ENCODE results near the gene CERS6.

The CERS6 gene

DNA sequence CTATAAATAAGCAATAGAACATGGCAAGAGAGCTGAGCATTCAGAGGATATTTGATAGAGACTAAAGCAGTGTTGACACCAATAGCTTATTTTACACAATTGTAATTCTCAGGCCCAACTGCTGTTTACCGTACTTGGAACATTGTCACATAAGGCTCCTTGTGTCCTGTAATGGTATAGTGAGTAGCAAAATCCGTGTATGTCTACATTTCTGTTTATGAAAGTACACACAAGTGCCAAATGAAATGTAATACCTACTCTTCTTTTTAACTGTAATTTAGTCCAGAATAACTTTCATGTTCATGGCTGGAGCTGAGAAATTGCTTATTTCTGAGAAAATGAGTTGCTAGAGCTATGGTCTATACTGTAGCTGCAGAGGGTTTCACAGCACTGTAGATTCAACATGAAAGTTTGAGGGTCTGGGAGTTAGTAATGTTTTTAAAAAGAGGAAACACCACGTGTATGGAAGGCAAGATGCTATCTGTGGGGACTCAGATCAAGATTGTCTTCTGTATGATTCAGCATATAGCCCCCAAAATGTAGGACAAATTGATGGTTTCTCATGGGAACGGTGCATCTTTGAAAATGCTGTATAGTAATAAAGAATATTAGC is 236.2 kb downstream of the CERS6 start:
- DNase-seq (ENCODE audit: low read depth in 2 of 3, low spot score in 1 of 3), result no peak

DNA sequence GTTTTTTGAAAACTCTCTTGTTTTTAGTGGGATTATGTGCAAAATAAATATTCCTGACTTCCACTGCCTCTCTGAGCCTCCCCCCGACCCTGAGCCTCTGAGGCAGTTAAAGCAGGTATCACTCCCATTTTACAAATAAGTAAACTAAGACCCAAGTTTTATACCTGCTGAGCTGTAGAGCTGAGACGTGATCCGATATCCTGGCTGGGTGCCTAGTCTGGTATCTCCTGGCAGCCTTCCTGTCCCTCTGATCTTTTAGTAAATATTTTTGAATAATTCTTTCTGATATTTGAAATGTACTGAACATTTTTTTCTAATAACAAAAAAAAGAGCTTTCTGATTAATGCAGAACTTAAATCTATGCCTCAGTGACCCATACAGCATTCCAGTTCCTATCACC is 238.1 kb downstream of the CERS6 start:
- DNase-seq (ENCODE audit: low read depth in 2 of 3, low spot score in 1 of 3), result no peak

DNA sequence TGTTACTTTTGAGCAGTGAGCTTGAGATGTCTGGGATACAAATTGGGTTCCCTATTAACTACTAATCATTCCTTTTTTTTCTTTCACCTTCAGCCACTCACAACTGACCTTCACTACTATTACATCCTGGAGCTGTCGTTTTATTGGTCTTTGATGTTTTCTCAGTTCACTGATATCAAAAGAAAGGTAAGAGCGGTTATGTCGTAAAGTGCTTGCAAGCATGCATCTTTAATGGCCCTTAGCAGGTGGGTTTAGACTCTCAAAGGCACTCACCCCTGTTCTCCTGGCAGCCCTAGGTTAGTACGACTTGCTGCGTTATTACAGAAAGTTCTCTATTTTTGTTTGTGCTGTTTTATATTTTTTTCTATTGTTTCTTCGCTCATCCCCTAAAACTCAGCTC is 238.8 kb downstream of the CERS6 start:
- DNase-seq (ENCODE audit: low read depth in 2 of 3, low spot score in 1 of 3), result no peak

DNA sequence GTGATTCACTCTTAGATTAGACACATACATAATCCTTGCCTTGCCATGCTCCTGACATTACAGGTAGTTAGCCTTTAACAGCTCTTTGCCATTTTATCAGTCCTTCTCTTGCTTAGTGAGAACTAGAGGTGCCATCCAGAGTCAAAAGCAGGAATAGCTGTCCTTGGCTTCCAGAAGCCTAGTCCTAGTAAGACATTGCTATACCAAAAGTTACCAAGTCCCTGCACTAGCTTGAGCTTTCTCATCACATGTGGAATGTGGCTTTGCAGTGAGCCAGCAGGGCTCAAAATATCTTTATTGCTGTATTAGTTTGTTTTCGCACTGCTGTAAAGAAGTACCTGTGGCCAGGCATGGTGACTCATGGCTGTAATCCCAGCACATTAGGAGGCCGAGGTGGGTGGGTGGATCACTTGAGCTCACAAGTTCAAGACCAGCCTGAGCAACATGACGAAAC is 241.6 kb downstream of the CERS6 start:
- DNase-seq (ENCODE audit: low read depth in 2 of 3, low spot score in 1 of 3), result no peak

DNA sequence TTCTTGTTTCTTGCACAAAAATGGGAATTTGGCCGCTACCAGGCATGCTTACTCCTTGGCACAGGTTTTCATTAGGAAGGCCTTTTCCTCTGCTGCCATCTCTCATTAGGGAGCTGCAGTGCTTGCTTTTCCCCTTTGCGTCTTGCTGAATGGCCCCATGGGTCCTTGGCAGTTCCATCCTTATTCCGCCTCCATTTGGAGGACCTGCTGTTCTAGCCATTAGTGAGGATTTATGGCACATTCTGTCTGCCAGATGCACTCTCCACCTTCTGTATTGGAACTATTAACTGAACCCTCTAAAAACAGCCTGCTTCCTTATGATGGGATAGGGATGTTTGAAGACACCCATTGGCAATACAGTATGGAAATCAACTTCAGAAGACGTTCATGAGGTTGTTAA is 242.9 kb downstream of the CERS6 start:
- no peak for DNase-seq (ENCODE audit: low read depth in 2 of 3, low spot score in 1 of 3)

DNA sequence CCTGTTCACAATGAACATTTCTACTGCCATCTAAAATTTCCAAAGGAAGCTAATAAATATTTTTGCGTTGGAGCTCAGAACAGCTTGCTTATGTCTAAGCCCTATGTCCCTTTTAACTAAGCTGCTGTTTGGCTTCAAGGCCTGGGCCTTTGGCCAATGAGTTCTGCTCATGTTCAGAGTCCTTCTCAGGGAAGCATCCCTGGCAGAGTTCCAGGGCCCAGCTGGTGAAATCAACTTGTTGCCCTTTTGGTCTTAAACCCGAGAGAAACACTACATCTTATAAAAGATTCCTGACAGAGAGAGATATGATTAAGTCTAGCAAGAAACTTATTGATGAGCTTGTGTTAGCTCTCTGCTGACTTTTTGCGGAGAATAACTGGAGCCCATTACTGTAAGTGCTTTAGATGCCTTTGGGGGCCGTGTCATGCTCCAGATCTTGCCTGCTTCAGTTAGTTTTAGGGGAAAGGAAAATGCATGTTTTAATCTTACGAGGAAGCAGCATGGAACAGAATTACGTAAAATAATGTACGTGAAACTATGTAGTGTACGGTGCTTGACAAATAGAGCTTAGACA is 243.9 kb downstream of the CERS6 start:
- DNase-seq (ENCODE audit: low read depth in 2 of 3, low spot score in 1 of 3), result no peak

DNA sequence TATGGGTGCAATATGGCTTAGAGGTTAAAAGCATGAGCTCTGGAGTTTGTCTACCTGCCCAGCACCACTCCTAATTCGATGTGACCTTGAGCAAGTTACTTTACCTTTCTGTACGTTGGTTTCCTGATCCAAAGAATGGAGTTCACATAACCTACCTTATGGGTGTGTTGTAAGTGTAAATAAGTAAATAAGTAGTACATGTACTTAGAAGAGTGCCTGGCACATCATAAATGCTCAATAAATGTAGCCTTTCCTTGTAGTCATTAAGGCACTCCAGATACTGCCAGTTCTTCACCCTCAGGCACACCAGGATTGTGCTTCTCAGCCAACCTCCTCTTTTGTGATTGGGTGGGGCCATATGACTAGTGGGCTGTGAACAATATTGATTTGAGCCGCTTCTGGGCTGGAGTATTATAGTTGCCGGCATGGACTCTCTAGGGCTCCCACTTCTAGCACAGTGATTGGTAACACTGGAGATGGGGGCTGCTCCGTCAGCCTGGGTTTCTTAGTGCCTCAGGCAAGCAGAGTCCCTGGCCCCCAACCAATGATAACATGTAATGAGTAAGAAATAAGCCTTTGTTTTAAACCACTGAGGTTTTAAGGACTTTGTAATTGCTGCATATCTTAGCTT is 244.7 kb downstream of the CERS6 start:
- DNase-seq (ENCODE audit: low read depth in 2 of 3, low spot score in 1 of 3), result no peak

DNA sequence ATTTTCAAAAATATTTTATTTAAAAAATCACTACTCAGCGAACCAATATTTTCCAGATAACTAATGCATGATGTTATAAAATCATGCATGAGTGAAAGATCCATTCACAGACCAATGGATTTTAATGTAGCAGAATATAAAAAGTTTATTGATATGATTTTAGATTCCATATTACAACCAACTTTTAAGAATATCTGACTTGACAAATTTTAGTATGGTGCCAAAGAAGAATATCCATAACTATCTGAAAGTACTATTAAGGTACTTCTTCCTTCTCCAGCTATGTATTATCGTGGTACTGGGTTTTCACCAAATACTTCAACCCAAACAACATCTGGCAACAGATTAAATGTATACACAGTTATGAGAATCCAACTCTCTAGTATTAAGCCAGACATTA is 246.5 kb downstream of the CERS6 start:
- DNase-seq (ENCODE audit: low read depth in 2 of 3, low spot score in 1 of 3), result no peak

DNA sequence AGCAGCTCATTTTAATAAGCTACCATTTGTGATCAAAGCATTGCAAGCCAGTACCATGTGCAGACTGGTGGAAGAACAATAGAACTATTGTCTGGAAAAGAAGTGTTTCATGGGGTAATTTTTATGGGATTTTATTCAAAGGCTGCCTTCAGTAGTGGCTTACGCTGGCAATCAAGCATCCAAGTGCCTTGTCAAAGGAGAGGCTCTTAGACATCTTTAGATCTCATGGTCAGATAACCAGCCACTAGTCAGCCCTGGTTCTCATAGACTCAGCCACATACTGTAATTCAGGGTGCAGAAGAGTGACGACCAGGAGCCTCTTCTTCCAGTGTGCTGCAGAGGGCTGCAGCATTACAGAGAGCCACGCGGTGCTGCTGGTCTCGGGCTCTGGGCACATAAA is 247.9 kb downstream of the CERS6 start:
- DNase-seq (ENCODE audit: low read depth in 2 of 3, low spot score in 1 of 3), result no peak

DNA sequence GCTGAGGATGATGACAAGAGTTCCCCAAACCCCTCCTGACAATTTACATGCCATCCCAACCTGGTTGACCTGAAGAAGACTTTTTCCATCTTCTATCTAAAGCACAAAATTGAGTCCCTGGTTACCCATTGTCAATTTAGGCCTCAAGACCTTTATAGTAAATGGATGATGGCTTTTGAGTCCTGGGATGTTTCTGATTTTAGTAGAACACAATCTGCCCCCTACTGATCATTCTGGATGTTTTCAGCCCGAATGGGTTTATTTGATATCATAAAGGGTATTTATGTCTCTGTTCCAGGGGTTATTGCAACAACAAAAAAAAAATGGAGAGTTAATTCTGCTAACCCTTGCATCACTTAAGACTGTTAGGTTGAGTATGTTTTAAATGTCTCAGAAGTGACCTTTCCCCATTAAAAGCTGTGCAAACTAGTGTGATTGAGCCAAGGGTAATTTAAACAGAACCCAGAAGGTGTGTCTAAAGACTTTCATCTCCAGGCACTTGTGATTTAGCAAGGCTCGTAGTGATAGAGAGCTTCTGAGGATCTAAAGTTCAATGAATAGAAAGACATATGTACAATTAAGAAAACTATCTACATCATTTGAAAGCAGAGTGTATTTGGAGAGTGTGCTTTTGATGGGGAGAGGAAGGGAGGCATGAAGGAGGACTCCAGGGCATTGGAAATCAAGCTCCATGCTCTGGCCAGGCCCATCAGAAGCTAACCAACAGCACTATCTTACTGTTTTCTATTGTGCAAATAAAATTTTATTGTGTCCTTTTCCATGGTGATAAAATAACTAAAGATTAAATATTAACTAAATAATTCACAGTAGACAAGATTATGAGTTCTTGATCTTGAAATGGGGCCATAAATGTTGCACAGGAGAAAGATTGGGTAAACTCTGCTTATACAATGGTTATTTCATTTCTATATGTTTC is 249.7 kb downstream of the CERS6 start:
- DNase-seq (ENCODE audit: low read depth in 2 of 3, low spot score in 1 of 3), result no peak

DNA sequence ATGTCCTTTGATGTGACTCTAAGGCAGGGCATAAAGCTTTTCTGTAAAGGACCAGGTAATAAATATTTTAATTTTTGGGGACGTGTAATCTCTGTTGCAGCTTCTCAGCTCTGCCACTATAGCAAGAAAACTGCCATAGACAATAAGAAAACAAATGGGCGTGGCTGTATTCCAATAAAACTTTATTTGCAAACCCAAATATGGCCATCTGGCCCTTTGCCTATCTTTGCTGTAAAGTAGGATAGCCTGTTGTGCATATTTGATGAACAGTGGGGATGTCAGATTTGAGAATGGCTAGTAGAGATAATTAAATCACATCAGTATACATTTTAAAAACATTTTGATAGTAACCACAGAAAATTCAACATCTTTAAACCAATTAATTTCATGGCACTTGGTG is 250.7 kb downstream of the CERS6 start:
- no peak for DNase-seq (ENCODE audit: low read depth in 2 of 3, low spot score in 1 of 3)

DNA sequence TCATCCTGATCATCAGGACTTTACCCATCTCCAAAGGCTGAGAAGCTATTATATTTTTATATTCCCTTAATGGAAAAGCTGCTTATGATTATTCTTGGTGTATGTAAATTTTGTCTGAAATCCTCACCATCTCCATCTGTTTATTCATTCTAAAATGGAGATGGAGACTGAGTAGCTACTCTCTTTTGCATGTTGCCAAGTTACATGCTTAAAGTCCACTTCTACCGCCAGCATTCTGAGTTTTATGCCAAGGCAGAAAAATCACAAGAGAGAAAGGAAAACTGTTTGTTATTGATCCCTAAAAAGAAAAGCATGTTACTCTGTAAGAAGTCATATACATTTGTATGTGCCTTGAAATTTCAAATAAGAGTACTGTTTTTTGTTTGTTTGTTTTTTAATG is 252.0 kb downstream of the CERS6 start:
- no peak for DNase-seq (ENCODE audit: low read depth in 2 of 3, low spot score in 1 of 3)

DNA sequence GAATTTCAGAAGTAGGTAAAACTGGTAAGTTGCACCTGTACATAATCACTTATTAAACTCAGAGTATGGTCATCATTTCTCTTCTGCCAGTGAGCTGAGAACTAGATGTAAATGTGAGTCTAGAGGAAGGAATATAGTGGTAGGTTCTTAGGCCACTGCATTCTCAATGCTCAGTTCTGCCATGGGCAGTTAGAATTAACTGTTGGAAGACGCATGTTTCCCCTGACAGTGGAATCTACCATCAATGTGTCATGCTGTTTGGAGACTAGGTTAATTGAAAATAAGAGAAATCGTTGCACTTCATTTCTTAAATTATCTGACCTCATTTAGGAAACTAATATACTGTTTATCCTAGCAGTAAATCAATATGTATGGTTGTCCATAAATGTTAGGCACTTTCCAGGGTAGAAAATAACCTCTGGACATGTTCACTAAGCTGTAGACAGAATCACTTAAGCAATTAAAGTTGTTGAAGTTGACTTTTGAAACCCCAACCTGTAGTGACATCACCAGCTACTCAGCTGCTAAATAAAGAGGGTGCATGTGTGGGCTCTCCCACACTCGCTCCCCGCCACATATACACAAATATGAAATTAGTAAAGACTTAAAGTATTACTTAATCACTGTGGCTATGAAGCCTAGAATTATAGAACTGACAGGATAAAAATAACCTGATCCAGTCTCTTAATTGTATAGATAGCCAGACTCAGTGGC is 254.8 kb downstream of the CERS6 start:
- no peak for DNase-seq (ENCODE audit: low read depth in 2 of 3, low spot score in 1 of 3)

DNA sequence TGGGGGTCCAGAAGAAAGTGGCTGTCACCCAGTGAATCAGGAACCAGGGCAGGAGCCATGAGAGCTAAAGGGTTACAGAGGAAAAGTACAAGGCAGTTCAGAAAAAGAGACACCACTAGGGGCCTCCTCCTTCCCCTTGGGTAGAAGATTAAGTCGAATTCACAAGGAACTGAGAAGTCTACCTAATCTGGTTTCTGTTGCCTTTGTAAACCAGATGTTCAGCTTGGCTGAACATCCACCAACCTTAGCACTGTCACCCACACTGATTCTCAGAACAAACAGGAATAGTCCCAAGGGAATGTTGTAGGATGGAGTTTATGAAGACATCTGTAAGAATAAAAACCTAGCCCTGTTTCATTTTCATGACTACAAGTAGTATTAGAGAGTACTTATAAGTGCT is 256.0 kb downstream of the CERS6 start:
- DNase-seq (ENCODE audit: low read depth in 2 of 3, low spot score in 1 of 3), result no peak

DNA sequence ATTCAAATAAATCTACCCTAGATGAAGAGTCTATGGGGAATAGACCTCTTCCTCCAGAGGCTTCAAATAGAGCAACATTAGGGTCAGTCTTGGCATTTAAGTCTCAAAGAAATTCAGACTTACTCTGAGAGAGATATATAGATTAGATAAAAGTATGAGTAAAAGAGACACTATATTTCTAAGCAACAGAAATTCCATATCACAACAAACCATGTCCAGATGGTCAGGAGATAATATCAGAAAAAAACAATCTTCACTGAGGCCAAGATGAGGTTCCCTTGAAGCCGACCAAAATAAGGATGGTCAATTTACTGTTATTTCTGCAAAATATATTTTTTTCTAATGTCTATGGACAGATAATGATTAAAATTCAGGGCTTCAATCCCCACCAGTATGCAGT is 257.3 kb downstream of the CERS6 start:
- DNase-seq (ENCODE audit: low read depth in 2 of 3, low spot score in 1 of 3), result no peak

DNA sequence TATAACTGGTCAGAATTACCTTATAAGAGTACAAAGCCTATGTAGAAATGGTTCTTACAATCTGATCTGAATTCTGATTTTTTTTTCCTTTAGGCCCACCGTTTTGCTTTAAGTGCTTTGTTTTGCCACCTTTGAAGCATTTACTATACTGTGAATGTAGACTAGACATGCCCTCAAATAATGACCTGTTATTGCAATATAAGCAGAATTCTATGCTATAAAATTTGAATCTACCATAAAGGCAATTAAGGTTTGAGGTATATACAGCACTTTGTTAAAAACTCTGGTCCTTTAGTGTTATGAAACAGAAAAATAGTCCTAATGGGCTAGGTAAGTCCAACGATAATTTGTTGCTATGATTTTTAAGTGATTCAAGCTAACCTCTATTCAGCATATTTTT is 259.8 kb downstream of the CERS6 start:
- no peak for DNase-seq (ENCODE audit: low read depth in 2 of 3, low spot score in 1 of 3)

DNA sequence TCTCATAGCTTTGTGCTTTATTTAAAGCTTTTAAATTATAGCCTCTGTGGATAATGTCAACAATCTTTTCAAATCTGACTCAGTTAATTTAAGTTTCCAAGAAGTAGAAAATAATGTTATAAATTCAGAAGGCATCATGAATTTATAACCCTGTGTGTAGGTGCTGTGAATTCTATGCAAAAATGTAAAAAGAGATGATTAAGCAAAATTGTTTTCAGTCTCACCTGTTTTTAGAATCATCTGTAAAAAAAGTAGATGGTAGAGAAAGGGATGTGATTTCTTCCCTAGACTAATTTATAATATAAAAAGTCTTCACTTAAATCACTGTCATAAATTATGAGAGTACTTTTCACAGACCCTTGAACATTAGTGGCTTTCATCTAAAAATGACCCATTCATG is 260.8 kb downstream of the CERS6 start:
- no peak for DNase-seq (ENCODE audit: low read depth in 2 of 3, low spot score in 1 of 3)

DNA sequence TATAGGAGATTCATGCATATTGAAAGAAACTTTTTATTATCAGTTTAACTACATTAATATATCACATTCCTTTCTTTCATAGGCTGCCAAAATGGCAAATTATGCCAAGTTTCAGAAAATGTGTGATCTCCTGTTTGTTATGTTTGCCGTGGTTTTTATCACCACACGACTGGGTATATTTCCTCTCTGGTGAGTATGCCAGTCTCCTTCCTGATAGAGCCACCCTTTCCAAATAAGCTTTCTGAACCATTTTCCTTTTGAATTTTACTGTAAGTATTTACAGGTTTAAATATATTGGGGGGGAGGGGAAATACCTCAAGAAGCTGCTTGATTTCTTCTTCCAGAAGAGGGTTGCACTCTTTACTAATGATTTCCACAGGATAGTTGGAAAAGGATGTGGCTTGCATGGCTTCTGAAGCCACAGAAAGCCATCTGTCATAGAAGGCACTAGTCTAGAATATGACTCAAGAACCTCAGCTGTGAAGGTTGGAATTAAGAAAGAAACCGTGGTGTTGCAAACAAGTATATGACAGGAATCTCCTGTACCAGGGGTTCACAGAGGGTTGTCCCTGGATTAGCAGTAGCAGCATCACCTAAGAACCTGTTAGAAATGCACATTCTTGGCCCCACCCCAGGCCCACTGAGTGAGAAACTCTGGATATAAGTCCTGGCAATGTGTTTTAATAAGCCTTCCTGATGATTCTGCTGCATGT is 261.9 kb downstream of the CERS6 start:
- peak in 1 of 3 donors; percentile 6 for DNase-seq (ENCODE audit: low read depth in 2 of 3, low spot score in 1 of 3)

DNA sequence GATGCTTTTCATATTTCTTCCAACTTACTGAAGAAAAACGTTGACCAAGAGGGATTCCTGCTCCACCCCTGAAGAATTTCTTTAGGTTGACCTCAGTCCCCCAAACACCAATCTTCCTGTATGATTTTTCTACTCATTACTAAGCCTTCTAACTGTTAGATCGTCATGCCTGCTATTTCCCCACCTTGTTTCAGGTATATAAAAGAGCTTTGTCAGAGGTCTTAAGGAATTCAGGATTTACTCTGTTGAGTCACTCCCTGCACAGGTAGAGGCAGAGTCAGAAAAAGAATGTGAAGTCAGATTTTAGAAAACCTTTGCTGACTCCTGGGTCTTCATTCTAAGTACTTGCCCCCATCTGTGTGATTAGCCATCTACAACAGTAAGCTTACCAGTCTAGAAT is 262.6 kb downstream of the CERS6 start:
- DNase-seq (ENCODE audit: low read depth in 2 of 3, low spot score in 1 of 3), result no peak

DNA sequence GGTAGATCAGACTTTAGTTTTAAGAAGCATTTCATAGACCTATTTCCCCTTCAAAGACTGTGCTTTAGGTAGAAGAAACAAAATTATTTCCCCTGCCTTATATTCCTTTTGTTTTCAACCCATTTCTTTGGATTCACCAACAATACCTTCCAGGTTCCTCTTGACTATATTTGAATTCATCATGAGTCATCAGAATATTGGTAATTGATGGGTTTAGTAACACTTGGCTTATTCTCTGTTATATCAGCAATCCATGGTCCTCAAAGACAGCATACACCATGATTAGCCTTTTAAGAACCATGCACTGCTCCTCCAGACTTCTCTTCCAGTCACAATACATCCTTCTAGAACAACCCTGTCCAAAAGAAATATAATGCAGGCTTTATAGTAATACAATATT is 263.4 kb downstream of the CERS6 start:
- no peak for DNase-seq (ENCODE audit: low read depth in 2 of 3, low spot score in 1 of 3)

DNA sequence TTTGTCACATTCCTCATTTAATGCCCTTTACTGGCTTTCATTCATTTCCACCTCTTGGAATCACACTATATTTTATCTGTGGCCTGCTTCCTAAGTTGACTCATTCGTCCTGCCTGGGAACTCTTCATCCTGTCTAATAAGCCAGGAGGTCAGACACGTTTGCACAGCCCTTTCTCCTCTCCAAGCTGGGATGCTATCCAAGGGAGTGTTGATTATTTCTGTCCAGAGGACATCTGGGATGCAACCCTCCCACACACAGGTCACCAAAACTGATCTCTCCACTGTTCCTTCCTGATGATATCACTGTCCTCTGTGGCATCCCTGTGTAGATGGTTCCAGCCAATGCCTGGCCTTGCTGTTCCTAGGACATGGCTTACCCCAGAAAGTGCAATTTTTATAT is 266.5 kb downstream of the CERS6 start:
- DNase-seq (ENCODE audit: low read depth in 2 of 3, low spot score in 1 of 3), result no peak
